Activated gamma-delta T cell treated with Interleukin-2 at 50 U/mL for 16 hours (primary cell): ENCODE results near the gene CFLAR.

ENCODE experiments used
- DNase-seq: peaks from one replicate; pipeline ENCODE4 v3.0.0-alpha.2; 2020

CFLAR gene

GRCh38 chr2:201223089-201224073, 107.4 kb downstream of the CFLAR start:
- DNase-seq, result no peak
